Measurements from ENCODE around the gene KCTD16.

Gene KCTD16

DNA sequence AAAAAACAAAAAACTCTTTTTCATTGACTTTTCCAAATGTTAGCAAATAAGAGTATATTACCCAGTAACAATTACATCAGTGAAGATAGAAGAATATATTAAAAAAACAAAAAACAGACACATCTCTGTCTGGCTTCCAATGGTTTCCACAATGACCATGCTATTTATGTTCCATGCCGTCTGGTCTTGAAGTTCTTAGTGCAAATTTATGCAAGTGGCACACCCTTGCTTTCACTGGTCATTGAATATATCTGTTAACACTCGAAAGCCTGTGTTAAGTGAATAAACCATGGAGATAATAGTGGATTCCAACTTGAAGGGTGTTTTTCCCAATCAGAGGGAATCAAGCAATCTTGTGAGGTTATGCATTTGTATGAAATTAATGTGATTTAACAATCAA lies 291.9 kb downstream of the KCTD16 start:
- Mint-ChIP-seq H3K27me3 (no peaks in the 10 kb centered on the region), H3K4me3 (no peak overlapping the region), H3K27ac (no peak overlapping the region), H3K4me1 (ENCODE audit: low read depth) (no peaks in the 10 kb centered on the region), H3K9me3 (peaks cover 2% of the 10 kb centered on the region), H3K36me3 (ENCODE audit: low read depth) (no peaks in the 10 kb centered on the region)
- DNase-seq, result no peak

DNA sequence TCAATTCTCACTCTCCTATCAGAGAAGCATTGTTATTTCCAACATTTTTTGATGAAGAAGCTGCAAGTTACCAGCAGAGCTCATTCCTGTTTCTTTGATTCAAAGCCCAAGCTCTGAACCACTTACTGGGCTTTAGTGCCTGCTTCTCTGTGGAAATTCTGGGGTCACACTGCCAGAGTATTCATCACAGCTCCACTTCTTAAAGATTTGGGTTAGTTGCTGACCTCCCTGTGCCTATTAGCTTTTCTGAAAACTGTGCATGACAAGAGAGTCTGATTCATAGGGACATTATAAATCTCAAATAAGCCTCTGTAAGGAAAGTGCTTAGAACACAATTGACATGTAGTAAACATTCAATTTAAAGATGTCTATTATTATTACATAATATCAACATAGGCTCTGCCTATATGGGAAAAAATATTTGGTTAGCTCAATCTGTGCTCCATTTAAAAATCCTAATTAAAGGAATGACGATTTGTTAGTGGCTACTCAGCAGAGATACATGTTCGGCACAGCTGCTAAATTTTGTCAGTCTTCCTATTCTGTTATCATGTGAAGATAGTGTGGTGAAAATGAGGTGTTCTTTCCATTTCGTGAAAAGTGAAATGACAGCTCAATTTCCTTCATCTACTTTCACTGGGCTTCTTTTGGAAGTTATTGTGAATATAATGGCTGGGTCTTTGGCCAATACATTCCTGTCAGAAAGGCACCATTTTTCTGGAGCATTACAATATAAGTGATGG lies 293.0 kb downstream of the KCTD16 start:
- no peak overlapping the region for H3K27ac Mint-ChIP-seq
- H3K4me3 Mint-ChIP-seq, result no peak overlapping the region
- no peak for DNase-seq
- H3K9me3 Mint-ChIP-seq, result peaks cover 2% of the 10 kb centered on the region
- no peaks in the 10 kb centered on the region for H3K27me3 Mint-ChIP-seq
- H3K4me1 Mint-ChIP-seq (ENCODE audit: low read depth), result no peaks in the 10 kb centered on the region
- no peaks in the 10 kb centered on the region for H3K36me3 Mint-ChIP-seq (ENCODE audit: low read depth)

DNA sequence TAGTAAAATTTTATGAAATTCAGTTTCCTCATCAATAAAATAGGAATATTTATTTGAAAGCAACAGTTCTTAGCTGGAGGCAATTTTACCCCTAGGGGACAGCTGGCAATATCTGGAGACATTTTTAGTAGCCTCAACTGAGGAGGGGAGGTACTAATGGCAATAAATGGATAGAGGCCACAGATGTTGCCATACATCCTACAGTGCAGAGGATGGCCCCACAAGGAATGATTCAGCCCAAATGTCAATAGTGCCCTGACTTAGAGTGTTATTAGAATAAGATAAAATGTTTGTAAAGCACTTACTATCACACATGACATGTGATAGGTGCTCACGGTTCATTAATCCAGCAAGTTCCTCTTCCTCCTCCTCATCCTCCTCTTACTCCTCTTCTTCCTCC lies 293.6 kb downstream of the KCTD16 start:
- no peak for DNase-seq
- no peaks in the 10 kb centered on the region for H3K4me1 Mint-ChIP-seq (ENCODE audit: low read depth)
- H3K27ac Mint-ChIP-seq, result no peak overlapping the region
- no peaks in the 10 kb centered on the region for H3K36me3 Mint-ChIP-seq (ENCODE audit: low read depth)
- no peaks in the 10 kb centered on the region for H3K27me3 Mint-ChIP-seq
- H3K4me3 Mint-ChIP-seq, result no peak overlapping the region
- peaks cover 6% of the 10 kb centered on the region for H3K9me3 Mint-ChIP-seq

GRCh38 chr5:144465441-144465840 lies 294.8 kb downstream of the KCTD16 start:
- H3K4me3 Mint-ChIP-seq, result no peak overlapping the region
- H3K27ac Mint-ChIP-seq, result no peak overlapping the region
- no peak for DNase-seq
- H3K27me3 Mint-ChIP-seq, result no peaks in the 10 kb centered on the region
- H3K9me3 Mint-ChIP-seq, result peaks cover 7% of the 10 kb centered on the region
- H3K36me3 Mint-ChIP-seq (ENCODE audit: low read depth), result no peaks in the 10 kb centered on the region
- no peaks in the 10 kb centered on the region for H3K4me1 Mint-ChIP-seq (ENCODE audit: low read depth)

- no peak overlapping the region for H3K4me3 Mint-ChIP-seq
- DNase-seq, result no peak
- peaks cover 5% of the 10 kb centered on the region for H3K9me3 Mint-ChIP-seq
- H3K27me3 Mint-ChIP-seq, result no peaks in the 10 kb centered on the region
- H3K4me1 Mint-ChIP-seq (ENCODE audit: low read depth), result no peaks in the 10 kb centered on the region
- H3K36me3 Mint-ChIP-seq (ENCODE audit: low read depth), result no peaks in the 10 kb centered on the region
- H3K27ac Mint-ChIP-seq, result no peak overlapping the region
These were observed 297.1 kb downstream of the KCTD16 start for GRCh38 chr5:144467792-144468191.

- H3K4me1 Mint-ChIP-seq (ENCODE audit: low read depth), result no peaks in the 10 kb centered on the region
- H3K9me3 Mint-ChIP-seq, result peaks cover 5% of the 10 kb centered on the region
- no peaks in the 10 kb centered on the region for H3K27me3 Mint-ChIP-seq
- H3K36me3 Mint-ChIP-seq (ENCODE audit: low read depth), result no peaks in the 10 kb centered on the region
- H3K27ac Mint-ChIP-seq, result no peak overlapping the region
- H3K4me3 Mint-ChIP-seq, result no peak overlapping the region
- DNase-seq, result no peak
These were observed 297.9 kb downstream of the KCTD16 start for GRCh38 chr5:144468571-144468970.

DNA sequence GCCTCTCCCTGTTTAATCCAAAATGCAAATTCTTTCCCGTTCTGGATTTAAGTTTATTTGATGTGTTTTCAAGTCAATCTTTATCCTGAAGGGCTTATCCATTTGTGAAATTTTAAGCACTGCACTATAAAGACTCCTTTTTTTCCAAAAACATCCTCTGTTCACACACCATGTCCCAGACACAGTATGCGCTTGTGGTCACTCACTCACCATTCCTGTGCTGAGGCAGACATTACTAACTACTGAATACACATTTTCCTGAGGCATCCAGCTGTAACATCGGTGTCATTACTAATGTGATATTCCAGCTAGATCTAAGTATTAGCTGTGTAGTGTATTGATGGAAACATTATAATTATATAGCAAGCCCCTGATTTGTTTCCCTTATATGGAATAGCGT lies 298.4 kb downstream of the KCTD16 start:
- no peak overlapping the region for H3K4me3 Mint-ChIP-seq
- H3K4me1 Mint-ChIP-seq (ENCODE audit: low read depth), result no peaks in the 10 kb centered on the region
- H3K9me3 Mint-ChIP-seq, result peaks cover 5% of the 10 kb centered on the region
- H3K27me3 Mint-ChIP-seq, result no peaks in the 10 kb centered on the region
- no peak overlapping the region for H3K27ac Mint-ChIP-seq
- DNase-seq, result no peak
- no peaks in the 10 kb centered on the region for H3K36me3 Mint-ChIP-seq (ENCODE audit: low read depth)

DNA sequence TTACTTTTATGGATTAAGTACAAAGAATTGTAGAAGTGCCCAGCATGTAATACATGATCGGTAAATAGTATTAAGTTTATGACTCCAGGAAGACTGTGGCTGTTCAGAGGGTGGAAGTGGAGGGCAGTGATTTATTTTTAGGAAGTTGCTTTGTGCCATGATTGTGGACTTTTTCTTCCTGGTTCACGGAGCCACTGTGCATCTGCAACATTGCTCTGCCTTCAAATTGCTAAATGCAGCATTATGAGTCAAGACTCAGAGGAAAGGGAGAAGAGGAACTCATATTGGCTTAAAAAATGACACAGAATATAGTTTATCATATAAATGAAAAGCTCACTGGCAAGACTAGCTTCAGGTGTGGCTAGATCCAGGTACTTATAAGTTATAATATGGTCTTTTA lies 301.5 kb downstream of the KCTD16 start:
- no peaks in the 10 kb centered on the region for H3K27me3 Mint-ChIP-seq
- H3K4me3 Mint-ChIP-seq, result no peak overlapping the region
- H3K4me1 Mint-ChIP-seq (ENCODE audit: low read depth), result no peaks in the 10 kb centered on the region
- DNase-seq, result no peak
- H3K36me3 Mint-ChIP-seq (ENCODE audit: low read depth), result no peaks in the 10 kb centered on the region
- H3K27ac Mint-ChIP-seq, result no peak overlapping the region
- H3K9me3 Mint-ChIP-seq, result peaks cover 5% of the 10 kb centered on the region

DNA sequence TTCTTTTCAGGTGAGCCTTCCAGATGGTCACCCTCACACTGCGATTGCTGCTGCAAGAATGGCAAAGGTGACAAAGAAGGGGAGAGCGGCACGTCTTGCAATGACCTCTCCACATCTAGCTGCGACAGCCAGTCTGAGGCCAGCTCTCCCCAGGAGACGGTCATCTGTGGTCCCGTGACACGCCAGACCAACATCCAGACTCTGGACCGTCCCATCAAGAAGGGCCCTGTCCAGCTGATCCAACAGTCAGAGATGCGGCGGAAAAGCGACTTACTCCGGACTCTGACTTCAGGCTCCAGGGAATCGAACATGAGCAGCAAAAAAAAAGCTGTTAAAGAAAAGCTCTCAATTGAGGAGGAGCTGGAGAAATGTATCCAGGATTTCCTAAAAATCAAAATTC lies 303.0 kb downstream of the KCTD16 start:
- DNase-seq, result no peak
- Mint-ChIP-seq H3K9me3 (peaks cover 5% of the 10 kb centered on the region), H3K36me3 (ENCODE audit: low read depth) (no peaks in the 10 kb centered on the region), H3K27ac (no peak overlapping the region), H3K4me1 (ENCODE audit: low read depth) (no peaks in the 10 kb centered on the region), H3K27me3 (no peaks in the 10 kb centered on the region), H3K4me3 (no peak overlapping the region)

- H3K36me3 Mint-ChIP-seq (ENCODE audit: low read depth), result no peaks in the 10 kb centered on the region
- no peak for DNase-seq
- H3K27me3 Mint-ChIP-seq, result no peaks in the 10 kb centered on the region
- no peaks in the 10 kb centered on the region for H3K4me1 Mint-ChIP-seq (ENCODE audit: low read depth)
- no peaks in the 10 kb centered on the region for H3K9me3 Mint-ChIP-seq
- H3K4me3 Mint-ChIP-seq, result no peak overlapping the region
- no peak overlapping the region for H3K27ac Mint-ChIP-seq
These were observed 307.9 kb downstream of the KCTD16 start for GRCh38 chr5:144478565-144478964.

- Mint-ChIP-seq H3K27ac (no peak overlapping the region), H3K36me3 (ENCODE audit: low read depth) (no peaks in the 10 kb centered on the region), H3K4me3 (no peak overlapping the region), H3K27me3 (no peaks in the 10 kb centered on the region), H3K9me3 (no peaks in the 10 kb centered on the region), H3K4me1 (ENCODE audit: low read depth) (no peaks in the 10 kb centered on the region)
- DNase-seq, result no peak
These were observed 311.2 kb downstream of the KCTD16 start for GRCh38 chr5:144481861-144482260.

GRCh38 chr5:144484124-144484897 lies 313.6 kb downstream of the KCTD16 start:
- Mint-ChIP-seq H3K36me3 (ENCODE audit: low read depth) (no peaks in the 10 kb centered on the region), H3K27ac (no peak overlapping the region), H3K27me3 (no peaks in the 10 kb centered on the region), H3K4me1 (ENCODE audit: low read depth) (no peaks in the 10 kb centered on the region), H3K4me3 (no peak overlapping the region), H3K9me3 (peaks cover 3% of the 10 kb centered on the region)
- DNase-seq, result no peak

DNA sequence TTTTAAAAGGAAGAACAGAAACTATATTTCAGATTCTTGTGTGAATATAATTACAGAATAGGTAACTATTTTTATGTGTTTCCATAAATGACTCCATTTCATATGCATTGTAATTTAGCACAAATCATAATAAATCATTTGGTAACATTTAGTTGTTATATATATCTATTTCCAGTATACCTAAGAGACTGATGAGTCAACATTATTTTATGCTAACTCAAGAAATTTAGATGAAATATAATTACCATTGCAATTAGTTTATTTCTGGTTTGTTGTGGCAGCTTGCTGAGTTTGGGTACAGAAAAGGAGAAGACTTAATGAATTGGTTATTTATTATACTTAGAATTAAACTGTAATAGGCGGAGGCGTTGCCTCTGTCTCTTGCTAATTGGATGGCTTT lies 314.9 kb downstream of the KCTD16 start:
- Mint-ChIP-seq H3K36me3 (ENCODE audit: low read depth) (no peaks in the 10 kb centered on the region), H3K4me1 (ENCODE audit: low read depth) (no peaks in the 10 kb centered on the region), H3K9me3 (peaks cover 9% of the 10 kb centered on the region), H3K27me3 (no peaks in the 10 kb centered on the region), H3K4me3 (no peak overlapping the region), H3K27ac (no peak overlapping the region)
- DNase-seq, result no peak

DNA sequence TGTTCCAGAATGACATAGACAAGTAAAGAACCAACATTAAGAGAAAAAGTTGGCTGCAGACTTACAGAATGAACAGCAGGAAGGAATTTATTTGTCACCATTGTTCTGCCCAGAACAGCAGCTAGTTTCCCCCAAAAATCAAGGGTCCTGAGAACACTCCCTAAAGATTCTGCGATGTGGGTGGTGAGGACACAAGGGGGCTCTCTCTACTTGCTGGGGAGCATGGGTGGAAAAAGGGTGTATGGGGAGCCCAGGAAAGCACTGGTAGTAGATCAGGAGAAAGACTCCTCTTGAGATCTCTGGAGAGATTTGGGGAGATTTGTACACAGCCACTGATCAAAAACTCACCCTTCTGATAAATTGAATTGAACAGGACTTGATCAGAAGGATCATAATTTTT lies 316.5 kb downstream of the KCTD16 start:
- Mint-ChIP-seq H3K9me3 (peaks cover 15% of the 10 kb centered on the region), H3K4me1 (ENCODE audit: low read depth) (no peaks in the 10 kb centered on the region), H3K27me3 (no peaks in the 10 kb centered on the region), H3K4me3 (no peak overlapping the region), H3K27ac (no peak overlapping the region), H3K36me3 (ENCODE audit: low read depth) (no peaks in the 10 kb centered on the region)
- no peak for DNase-seq

DNA sequence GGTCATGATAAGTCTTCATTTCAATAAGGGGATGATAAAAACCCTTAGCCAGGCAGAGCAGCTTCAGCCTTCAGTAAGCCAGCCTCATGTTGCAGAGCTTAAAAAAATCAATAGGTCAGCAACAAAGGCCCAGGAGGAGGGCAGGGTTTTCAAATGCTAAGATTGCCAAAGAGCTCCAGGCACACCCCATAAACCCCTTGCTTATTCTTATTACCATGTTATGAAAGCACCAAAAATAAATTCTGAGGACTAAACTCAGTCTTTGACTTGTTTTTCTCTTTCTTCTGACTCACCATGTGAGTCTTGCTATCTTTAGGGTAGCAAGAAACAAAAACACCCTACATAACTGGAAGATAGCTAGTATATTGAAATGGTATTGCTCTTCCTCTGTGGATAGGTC lies 317.1 kb downstream of the KCTD16 start:
- H3K4me3 Mint-ChIP-seq, result no peak overlapping the region
- H3K27me3 Mint-ChIP-seq, result no peaks in the 10 kb centered on the region
- no peaks in the 10 kb centered on the region for H3K4me1 Mint-ChIP-seq (ENCODE audit: low read depth)
- H3K9me3 Mint-ChIP-seq, result peaks cover 19% of the 10 kb centered on the region
- no peaks in the 10 kb centered on the region for H3K36me3 Mint-ChIP-seq (ENCODE audit: low read depth)
- H3K27ac Mint-ChIP-seq, result no peak overlapping the region
- no peak for DNase-seq

Data from activated T-cell treated with anti-CD3 and anti-CD28 coated beads, Interleukin-2, amount 50 U/mL, for 24 hours (primary cell).